Central memory CD8-positive, alpha-beta T cell (primary cell): Measurements from ENCODE around the gene NOL9.
"Not testable (repeated sequence)": the region's sequence is repeated elsewhere in the genome, so short reads cannot be mapped to it uniquely, and the experiment has no call there.

ENCODE experiments used
- ATAC-seq: fragments of 150-1000 bp; cut with Tn5 transposase; replicated peaks from 2 replicates; pipeline ENCODE4 v1.10.0; 2022; ENCODE audit warnings: mild to moderate bottlenecking, moderate FRiP score, moderate number of reproducible peaks; ENCODE audit not compliant: poor library complexity, severe bottlenecking; ENCODE audit errors: extremely low read depth
- DNase-seq, 2 donors: peaks; one replicate each; pipeline ENCODE4 v3.0.0; 2021; ENCODE audit warnings: low spot score in 2 of 2
- H3K27ac Mint-ChIP-seq: one replicate; pipeline ENCODE4 v1.8.0; 2022; ENCODE audit warnings: low read depth, mild to moderate bottlenecking, moderate library complexity, mixed read lengths
- H3K27me3 Mint-ChIP-seq: one replicate; pipeline ENCODE4 v1.8.0; 2022; ENCODE audit warnings: mixed read lengths
- H3K36me3 Mint-ChIP-seq: one replicate; pipeline ENCODE4 v1.8.0; 2022; ENCODE audit warnings: mild to moderate bottlenecking, moderate library complexity, mixed read lengths; ENCODE audit not compliant: insufficient read depth
- H3K4me1 Mint-ChIP-seq: one replicate; pipeline ENCODE4 v1.8.0; 2022; ENCODE audit warnings: mixed read lengths
- H3K4me3 Mint-ChIP-seq: one replicate; pipeline ENCODE4 v1.8.0; 2022; ENCODE audit warnings: mild to moderate bottlenecking, moderate library complexity, mixed read lengths
- H3K9me3 Mint-ChIP-seq: one replicate; pipeline ENCODE4 v1.8.0; 2022; ENCODE audit warnings: mixed read lengths

The NOL9 gene

GRCh38 chr1:6499296-6499695 lies 55.0 kb downstream of the NOL9 start:
- no peak for ATAC-seq
- Mint-ChIP-seq H3K36me3 (no peaks in the 10 kb centered on the region), H3K4me1 (peaks cover 11% of the 10 kb centered on the region), H3K9me3 (no peaks in the 10 kb centered on the region), H3K27ac (no peak overlapping the region), H3K27me3 (peaks cover 26% of the 10 kb centered on the region), H3K4me3 (no peak overlapping the region)
- DNase-seq = no peak

GRCh38 chr1:6498576-6499111 lies 55.7 kb downstream of the NOL9 start:
- DNase-seq = no peak
- H3K27me3 Mint-ChIP-seq = peaks cover 26% of the 10 kb centered on the region
- H3K4me3 Mint-ChIP-seq = no peak overlapping the region
- no peak for ATAC-seq
- H3K36me3 Mint-ChIP-seq = no peaks in the 10 kb centered on the region
- no peaks in the 10 kb centered on the region for H3K9me3 Mint-ChIP-seq
- H3K4me1 Mint-ChIP-seq = peaks cover 11% of the 10 kb centered on the region
- H3K27ac Mint-ChIP-seq = no peak overlapping the region

- no peaks in the 10 kb centered on the region for H3K36me3 Mint-ChIP-seq
- no peak for DNase-seq
- peaks cover 26% of the 10 kb centered on the region for H3K27me3 Mint-ChIP-seq
- no peaks in the 10 kb centered on the region for H3K9me3 Mint-ChIP-seq
- peaks cover 11% of the 10 kb centered on the region for H3K4me1 Mint-ChIP-seq
- H3K27ac Mint-ChIP-seq = no peak overlapping the region
- no peak for ATAC-seq
- H3K4me3 Mint-ChIP-seq = peak overlapping the region; percentile 73
Measured at GRCh38 chr1:6497867-6498575, 56.3 kb downstream of the NOL9 start.

- DNase-seq (no peak), ATAC-seq (peak; percentile 30)
- H3K27me3 Mint-ChIP-seq = peaks cover 26% of the 10 kb centered on the region
- no peak overlapping the region for H3K27ac Mint-ChIP-seq
- H3K9me3 Mint-ChIP-seq = no peaks in the 10 kb centered on the region
- H3K4me3 Mint-ChIP-seq = peak overlapping the region; percentile 73
- H3K4me1 Mint-ChIP-seq = peaks cover 11% of the 10 kb centered on the region
- H3K36me3 Mint-ChIP-seq = no peaks in the 10 kb centered on the region
Measured at GRCh38 chr1:6497215-6497866, 57.0 kb downstream of the NOL9 start.

GRCh38 chr1:6496890-6497214 lies 57.5 kb downstream of the NOL9 start:
- peak overlapping the region; percentile 59 for H3K4me3 Mint-ChIP-seq
- no peaks in the 10 kb centered on the region for H3K36me3 Mint-ChIP-seq
- DNase-seq (no peak), ATAC-seq (no peak)
- H3K9me3 Mint-ChIP-seq = no peaks in the 10 kb centered on the region
- no peak overlapping the region for H3K27ac Mint-ChIP-seq
- peaks cover 12% of the 10 kb centered on the region for H3K4me1 Mint-ChIP-seq
- H3K27me3 Mint-ChIP-seq = peaks cover 30% of the 10 kb centered on the region

- H3K27ac Mint-ChIP-seq = no peak overlapping the region
- DNase-seq (no peak), ATAC-seq (no peak)
- peaks cover 17% of the 10 kb centered on the region for H3K4me1 Mint-ChIP-seq
- H3K9me3 Mint-ChIP-seq = no peaks in the 10 kb centered on the region
- peaks cover 30% of the 10 kb centered on the region for H3K27me3 Mint-ChIP-seq
- H3K4me3 Mint-ChIP-seq = peak overlapping the region; percentile 59
- no peaks in the 10 kb centered on the region for H3K36me3 Mint-ChIP-seq
Measured at GRCh38 chr1:6496365-6496721, 58.0 kb downstream of the NOL9 start.

GRCh38 chr1:6495540-6496364 lies 58.6 kb downstream of the NOL9 start:
- Mint-ChIP-seq H3K4me1 (peaks cover 20% of the 10 kb centered on the region), H3K27ac (no peak overlapping the region), H3K36me3 (no peaks in the 10 kb centered on the region), H3K27me3 (peaks cover 27% of the 10 kb centered on the region), H3K4me3 (peak overlapping the region; percentile 59), H3K9me3 (no peaks in the 10 kb centered on the region)
- no peak for DNase-seq
- ATAC-seq = no peak

- H3K27ac Mint-ChIP-seq = no peak overlapping the region
Measured at GRCh38 chr1:6495041-6495441, 59.3 kb downstream of the NOL9 start.

GRCh38 chr1:6494627-6495026 lies 59.7 kb downstream of the NOL9 start:
- H3K4me1 Mint-ChIP-seq = peaks cover 26% of the 10 kb centered on the region

More at GRCh38 chr1:6495041-6495441, 59.3 kb downstream of the NOL9 start:
- H3K4me1 Mint-ChIP-seq = peaks cover 23% of the 10 kb centered on the region
- DNase-seq (no peak), ATAC-seq (no peak)
- no peaks in the 10 kb centered on the region for H3K36me3 Mint-ChIP-seq
- H3K4me3 Mint-ChIP-seq = no peak overlapping the region
- no peaks in the 10 kb centered on the region for H3K9me3 Mint-ChIP-seq
- H3K27me3 Mint-ChIP-seq = peaks cover 20% of the 10 kb centered on the region

GRCh38 chr1:6493834-6494223 lies 60.5 kb downstream of the NOL9 start:
- H3K27ac Mint-ChIP-seq, ATAC-seq, DNase-seq, H3K9me3 Mint-ChIP-seq, H3K4me3 Mint-ChIP-seq, H3K36me3 Mint-ChIP-seq: not testable (repeated sequence)
- Mint-ChIP-seq H3K4me1 (peaks cover 26% of the 10 kb centered on the region), H3K27me3 (peaks cover 19% of the 10 kb centered on the region)

More at GRCh38 chr1:6494627-6495026, 59.7 kb downstream of the NOL9 start:
- DNase-seq = no peak
- no peak overlapping the region for H3K4me3 Mint-ChIP-seq
- H3K27ac Mint-ChIP-seq = no peak overlapping the region
- no peak for ATAC-seq
- H3K9me3 Mint-ChIP-seq = no peaks in the 10 kb centered on the region
- no peaks in the 10 kb centered on the region for H3K36me3 Mint-ChIP-seq
- peaks cover 19% of the 10 kb centered on the region for H3K27me3 Mint-ChIP-seq

- Mint-ChIP-seq H3K4me3 (peak overlapping the region; percentile 51), H3K36me3 (no peaks in the 10 kb centered on the region), H3K27me3 (peaks cover 23% of the 10 kb centered on the region), H3K27ac (no peak overlapping the region), H3K4me1 (peaks cover 20% of the 10 kb centered on the region), H3K9me3 (no peaks in the 10 kb centered on the region)
- no peak for ATAC-seq
- DNase-seq = no peak
Measured at GRCh38 chr1:6491966-6492365, 62.3 kb downstream of the NOL9 start.

GRCh38 chr1:6491480-6491962 lies 62.8 kb downstream of the NOL9 start, which contains the start of gene PLEKHG5:
Gene PLEKHG5, minus strand, starts transcription at chr1:6491667. Its CDS starts 14,096 bp downstream, at chr1:6477571.
- Mint-ChIP-seq H3K36me3 (no peaks in the 10 kb centered on the region), H3K27me3 (peaks cover 27% of the 10 kb centered on the region), H3K9me3 (no peaks in the 10 kb centered on the region), H3K4me3 (peak within 1 kb of the TSS; percentile 51), H3K4me1 (peaks cover 22% of the 10 kb centered on the region), H3K27ac (no peak within 1 kb of the TSS)
- DNase-seq (no peak), ATAC-seq (no peak)
